Measurements from ENCODE around the gene PCDHGA3.
"Not testable (repeated sequence)": the region's sequence is repeated elsewhere in the genome, so short reads cannot be mapped to it uniquely, and the experiment has no call there.

PCDHGA3 gene

GRCh38 chr5:141343242-141343952 is at the start of gene PCDHGA3:
TSS of gene PCDHGA3 (plus strand) at chr5:141343829. CDS start at chr5:141344034, 205 bp downstream.
- no peak for DNase-seq

- no peak for DNase-seq
Observed at GRCh38 chr5:141298376-141298775, 45.3 kb upstream of the PCDHGA3 start.

- DNase-seq = no peak
Observed at GRCh38 chr5:141303756-141304155, 39.9 kb upstream of the PCDHGA3 start, which contains the start of gene SLC25A2. TSS of gene SLC25A2 (minus strand) at chr5:141304049. CDS start at chr5:141303865, 184 bp downstream.

- no peak for DNase-seq
Observed at GRCh38 chr5:141306630-141307029, 37.0 kb upstream of the PCDHGA3 start.

GRCh38 chr5:141313711-141314110 is 29.9 kb upstream of the PCDHGA3 start:
- DNase-seq = no peak

GRCh38 chr5:141316963-141317362 is 26.7 kb upstream of the PCDHGA3 start:
- not testable (repeated sequence) for DNase-seq

- DNase-seq = no peak
Observed at GRCh38 chr5:141319202-141319601, 24.4 kb upstream of the PCDHGA3 start.

GRCh38 chr5:141319699-141320098 is 23.9 kb upstream of the PCDHGA3 start:
- DNase-seq = no peak

- DNase-seq = peak; percentile 94
Observed at GRCh38 chr5:141320225-141321169, 23.1 kb upstream of the PCDHGA3 start, which contains the start of gene TAF7. TSS of gene TAF7 (minus strand) at chr5:141320784. CDS start at chr5:141320044, 740 bp downstream.

GRCh38 chr5:141322261-141322660 is 21.4 kb upstream of the PCDHGA3 start:
- DNase-seq = no peak

GRCh38 chr5:141326088-141326854 is 17.4 kb upstream of the PCDHGA3 start:
- peak; percentile 77 for DNase-seq

GRCh38 chr5:141328231-141328630 is 15.4 kb upstream of the PCDHGA3 start:
- DNase-seq = no peak

- peak; percentile 38 for DNase-seq
Observed at GRCh38 chr5:141330299-141331080, 13.1 kb upstream of the PCDHGA3 start, which contains the start of gene PCDHGA1. TSS of gene PCDHGA1 (plus strand) at chr5:141330514.

- DNase-seq = not testable (repeated sequence)
Observed at GRCh38 chr5:141332571-141332970, 11.1 kb upstream of the PCDHGA3 start.

- no peak for DNase-seq
Observed at GRCh38 chr5:141338538-141339306, 4.9 kb upstream of the PCDHGA3 start, which contains the start of gene PCDHGA2. TSS of gene PCDHGA2 (plus strand) at chr5:141338760.

GRCh38 chr5:141340781-141341354 is 2.8 kb upstream of the PCDHGA3 start:
- not testable (repeated sequence) for DNase-seq

GRCh38 chr5:141342773-141343172 is 856 bp upstream of the PCDHGA3 start:
- DNase-seq = no peak

- DNase-seq = no peak
Observed at GRCh38 chr5:141343953-141344463, 379 bp downstream of the PCDHGA3 start.

- no peak for DNase-seq
Observed at GRCh38 chr5:141345327-141345726, 1.7 kb downstream of the PCDHGA3 start.

- DNase-seq = not testable (repeated sequence)
Observed at GRCh38 chr5:141346017-141346416, 2.4 kb downstream of the PCDHGA3 start.
